ENCODE data around the gene NDE1.

DNA sequence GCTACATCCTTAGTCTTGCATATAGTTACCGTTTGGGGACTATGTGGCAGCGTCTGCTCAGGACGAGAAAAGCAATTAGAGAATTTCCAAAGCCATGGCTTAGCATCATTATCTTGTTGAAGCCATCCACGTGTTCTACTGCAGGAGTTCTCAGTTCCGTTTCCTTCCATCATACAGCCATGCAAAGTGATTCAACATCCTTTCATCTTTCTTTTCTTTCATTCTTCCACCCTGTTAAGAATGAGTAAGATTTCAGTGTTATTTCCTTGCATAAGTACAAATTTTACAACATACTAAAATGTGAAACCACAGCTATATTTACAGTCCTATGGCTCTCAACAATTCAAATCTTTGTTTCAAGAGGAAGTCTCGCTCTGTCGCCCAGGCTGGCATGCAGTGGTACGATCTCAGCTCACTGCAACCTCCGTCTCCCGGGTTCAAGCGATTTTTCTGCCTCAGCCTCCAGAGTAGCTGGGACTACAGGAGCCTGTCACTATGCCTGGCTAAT, 10.9 kb upstream of the NDE1 start:
- TF ChIP-seq, protein P1, sequence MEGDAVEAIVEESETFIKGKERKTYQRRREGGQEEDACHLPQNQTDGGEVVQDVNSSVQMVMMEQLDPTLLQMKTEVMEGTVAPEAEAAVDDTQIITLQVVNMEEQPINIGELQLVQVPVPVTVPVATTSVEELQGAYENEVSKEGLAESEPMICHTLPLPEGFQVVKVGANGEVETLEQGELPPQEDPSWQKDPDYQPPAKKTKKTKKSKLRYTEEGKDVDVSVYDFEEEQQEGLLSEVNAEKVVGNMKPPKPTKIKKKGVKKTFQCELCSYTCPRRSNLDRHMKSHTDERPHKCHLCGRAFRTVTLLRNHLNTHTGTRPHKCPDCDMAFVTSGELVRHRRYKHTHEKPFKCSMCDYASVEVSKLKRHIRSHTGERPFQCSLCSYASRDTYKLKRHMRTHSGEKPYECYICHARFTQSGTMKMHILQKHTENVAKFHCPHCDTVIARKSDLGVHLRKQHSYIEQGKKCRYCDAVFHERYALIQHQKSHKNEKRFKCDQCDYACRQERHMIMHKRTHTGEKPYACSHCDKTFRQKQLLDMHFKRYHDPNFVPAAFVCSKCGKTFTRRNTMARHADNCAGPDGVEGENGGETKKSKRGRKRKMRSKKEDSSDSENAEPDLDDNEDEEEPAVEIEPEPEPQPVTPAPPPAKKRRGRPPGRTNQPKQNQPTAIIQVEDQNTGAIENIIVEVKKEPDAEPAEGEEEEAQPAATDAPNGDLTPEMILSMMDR (IDR thresholded peaks at IDR 0.05) = no peak
- TF ChIP-seq POLR2A (IDR thresholded peaks at IDR 0.05) = no peak
